Measurements from ENCODE around the gene SLC16A7.

GRCh38 chr12:59579631-59580030 is 16.2 kb upstream of the SLC16A7 start:
- no peak for TF ChIP-seq CTCF (IDR thresholded peaks at IDR 0.05; ENCODE audit: low read length)
- TF ChIP-seq EZH2 (IDR thresholded peaks at IDR 0.05; ENCODE audit: borderline replicate concordance, low read length): no peak
